SK-N-MC (cell line): ENCODE measurements around the gene TCEAL9.
"Not testable (repeated sequence)": the region's sequence is repeated elsewhere in the genome, so short reads cannot be mapped to it uniquely, and the experiment has no call there.

Experiments used
- DNase-seq: peaks from one replicate; pipeline ENCODE4 v3.0.0-alpha.2; 2011; ENCODE audit warnings: low read depth, low spot score
- H3K27ac ChIP-seq: fragments of 200-600 bp; sonication (generic); 2 replicates; pipeline ENCODE4 v1.5.1; 2016; ENCODE audit warnings: mixed run types
- H3K36me3 ChIP-seq: fragments of 200-600 bp; sonication (generic); 2 replicates; pipeline ENCODE4 v1.6.1; 2017; ENCODE audit warnings: antibody characterized with exemption, low read length, mixed read lengths; ENCODE audit not compliant: insufficient read depth
- H3K4me3 ChIP-seq: fragments of 200-600 bp; sonication (generic); 2 replicates; pipeline ENCODE4 v1.5.1; 2016
- H3K9ac ChIP-seq: fragments of 200-600 bp; sonication (generic); 2 replicates; pipeline ENCODE4 v1.8.0; 2017; ENCODE audit warnings: mixed run types, mixed read lengths; ENCODE audit not compliant: insufficient read length
- H3K9me3 ChIP-seq: fragments of 200-600 bp; sonication (generic); 2 replicates; pipeline ENCODE4 v1.6.1; 2017; ENCODE audit warnings: low read depth, mild to moderate bottlenecking, antibody characterized with exemption, low read length, moderate library complexity, mixed read lengths
- EZH2 ChIP-seq: fragments of 200-600 bp; sonication (generic); IDR thresholded peaks from one replicate; pipeline ENCODE4 v1.6.1; 2017; ENCODE audit warnings: antibody characterized with exemption
- FOXP2 ChIP-seq: optimal IDR thresholded peaks from 2 replicates; pipeline ENCODE3; 2011; ENCODE audit warnings: mild to moderate bottlenecking, moderate library complexity; ENCODE audit not compliant: insufficient read depth; ENCODE audit errors: extremely low read length, control extremely low read depth
- POLR2AphosphoS5 ChIP-seq: IDR thresholded peaks from 2 replicates; pipeline ENCODE4 v1.6.1; 2012; ENCODE audit warnings: mild to moderate bottlenecking, low read depth, low read length, borderline replicate concordance

Gene TCEAL9

GRCh38 chrX:103384672-103385071 is 28.4 kb downstream of the TCEAL9 start:
- no peak for DNase-seq
- no peak overlapping the region for H3K9ac ChIP-seq
- peaks cover 4% of the 10 kb centered on the region; the same call in 1 of the 2 replicates for H3K36me3 ChIP-seq
- no peaks in the 10 kb centered on the region for H3K9me3 ChIP-seq
- H3K27ac ChIP-seq: no peak overlapping the region
- no peak overlapping the region for H3K4me3 ChIP-seq
- no peak for TF ChIP-seq FOXP2
- no peak for TF ChIP-seq EZH2
- TF ChIP-seq POLR2AphosphoS5: no peak

GRCh38 chrX:103385283-103385830 is 29.1 kb downstream of the TCEAL9 start:
- not testable (repeated sequence) for H3K36me3 ChIP-seq, H3K27ac ChIP-seq, DNase-seq, H3K9ac ChIP-seq, H3K4me3 ChIP-seq, H3K9me3 ChIP-seq

GRCh38 chrX:103386332-103386731 is 30.0 kb downstream of the TCEAL9 start:
- Histone ChIP-seq H3K9ac (no peak overlapping the region), H3K36me3 (no peaks in the 10 kb centered on the region)
- no peak for DNase-seq

GRCh38 chrX:103393487-103393886 is 37.2 kb downstream of the TCEAL9 start:
- Histone ChIP-seq H3K27ac (no peak overlapping the region), H3K9me3 (no peaks in the 10 kb centered on the region), H3K9ac (no peak overlapping the region), H3K4me3 (no peak overlapping the region), H3K36me3 (no peaks in the 10 kb centered on the region)
- TF ChIP-seq EZH2: no peak
- TF ChIP-seq POLR2AphosphoS5: no peak
- TF ChIP-seq FOXP2: no peak
- DNase-seq: no peak

More at GRCh38 chrX:103386332-103386731, 30.0 kb downstream of the TCEAL9 start:
- Histone ChIP-seq H3K4me3 (no peak overlapping the region), H3K27ac (no peak overlapping the region), H3K9me3 (no peaks in the 10 kb centered on the region)
- TF ChIP-seq POLR2AphosphoS5: no peak
- no peak for TF ChIP-seq FOXP2
- no peak for TF ChIP-seq EZH2

GRCh38 chrX:103396186-103396585 is 39.9 kb downstream of the TCEAL9 start:
- TF ChIP-seq EZH2: no peak
- no peak for TF ChIP-seq POLR2AphosphoS5
- TF ChIP-seq FOXP2: no peak
- Histone ChIP-seq H3K36me3 (no peaks in the 10 kb centered on the region), H3K27ac (no peak overlapping the region), H3K4me3 (no peak overlapping the region), H3K9me3 (no peaks in the 10 kb centered on the region), H3K9ac (no peak overlapping the region)
- no peak for DNase-seq

- no peaks in the 10 kb centered on the region for H3K9me3 ChIP-seq
- H3K9ac ChIP-seq: no peak overlapping the region
- no peak for TF ChIP-seq EZH2
- TF ChIP-seq FOXP2: no peak
- no peak for TF ChIP-seq POLR2AphosphoS5
- no peak for DNase-seq
- H3K36me3 ChIP-seq: no peaks in the 10 kb centered on the region
- no peak overlapping the region for H3K4me3 ChIP-seq
- H3K27ac ChIP-seq: no peak overlapping the region
Observed at GRCh38 chrX:103396660-103397059, 40.4 kb downstream of the TCEAL9 start.

GRCh38 chrX:103397707-103398106 is 41.4 kb downstream of the TCEAL9 start:
- no peak overlapping the region for H3K27ac ChIP-seq
- H3K9me3 ChIP-seq: no peaks in the 10 kb centered on the region
- DNase-seq: no peak
- no peak overlapping the region for H3K9ac ChIP-seq
- H3K4me3 ChIP-seq: no peak overlapping the region
- H3K36me3 ChIP-seq: no peaks in the 10 kb centered on the region
- no peak for TF ChIP-seq EZH2
- TF ChIP-seq FOXP2: no peak
- TF ChIP-seq POLR2AphosphoS5: no peak

GRCh38 chrX:103398421-103398864 is 42.1 kb downstream of the TCEAL9 start:
- Histone ChIP-seq H3K9me3 (no peaks in the 10 kb centered on the region), H3K4me3 (no peak overlapping the region), H3K36me3 (no peaks in the 10 kb centered on the region), H3K27ac (no peak overlapping the region), H3K9ac (no peak overlapping the region)
- TF ChIP-seq EZH2 (no peak), FOXP2 (no peak), POLR2AphosphoS5 (no peak)
- no peak for DNase-seq

GRCh38 chrX:103399744-103400143 is 43.4 kb downstream of the TCEAL9 start:
- Histone ChIP-seq H3K4me3 (no peak overlapping the region), H3K9me3 (no peaks in the 10 kb centered on the region), H3K27ac (no peak overlapping the region), H3K36me3 (no peaks in the 10 kb centered on the region), H3K9ac (no peak overlapping the region)
- DNase-seq: no peak
- TF ChIP-seq POLR2AphosphoS5 (no peak), FOXP2 (no peak)
